B cell (primary cell): Measurements from ENCODE around the gene ZSWIM3.

ENCODE experiments used
- CTCF ChIP-seq: fragments of 200-600 bp; IDR thresholded peaks from one replicate; pipeline ENCODE4 v1.8.0; 2022; ENCODE audit warnings: antibody characterized with exemption, mild to moderate bottlenecking
- EZH2 ChIP-seq: IDR thresholded peaks from 2 replicates; pipeline ENCODE4 v1.6.1; 2012; ENCODE audit warnings: borderline replicate concordance, low read depth, mild to moderate bottlenecking, moderate library complexity, low read length; ENCODE audit not compliant: insufficient read depth, poor library complexity, severe bottlenecking

GRCh38 chr20:45836841-45837240 is 20.6 kb upstream of the ZSWIM3 start:
- TF ChIP-seq EZH2 (no peak), CTCF (no peak)
